ENCODE measurements around the gene ACBD3.

ACBD3 gene

GRCh38 chr1:226201029-226201593 lies 14.6 kb upstream of the ACBD3 start:
- no peak for DNase-seq

DNA sequence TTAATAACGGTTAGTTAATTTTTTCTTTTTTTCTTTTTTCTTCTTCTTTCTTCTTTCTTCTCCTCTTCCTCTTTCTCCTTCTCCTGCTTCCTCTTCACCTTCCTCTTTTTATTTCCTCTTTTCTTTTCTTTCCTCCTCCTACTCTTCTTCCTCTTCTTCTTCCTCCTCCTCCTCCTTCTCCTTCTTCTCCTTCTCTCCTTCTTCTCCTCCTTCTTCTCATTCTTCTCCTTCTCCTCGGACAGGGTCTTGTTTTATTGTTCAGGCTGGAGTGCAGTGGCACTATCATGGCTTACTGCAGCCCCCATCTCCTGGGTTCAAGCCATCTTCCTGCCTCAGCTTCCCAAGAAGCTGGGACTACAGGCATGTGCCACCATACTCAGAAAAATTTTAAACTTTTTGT lies 13.4 kb upstream of the ACBD3 start:
- no peak for DNase-seq

DNA sequence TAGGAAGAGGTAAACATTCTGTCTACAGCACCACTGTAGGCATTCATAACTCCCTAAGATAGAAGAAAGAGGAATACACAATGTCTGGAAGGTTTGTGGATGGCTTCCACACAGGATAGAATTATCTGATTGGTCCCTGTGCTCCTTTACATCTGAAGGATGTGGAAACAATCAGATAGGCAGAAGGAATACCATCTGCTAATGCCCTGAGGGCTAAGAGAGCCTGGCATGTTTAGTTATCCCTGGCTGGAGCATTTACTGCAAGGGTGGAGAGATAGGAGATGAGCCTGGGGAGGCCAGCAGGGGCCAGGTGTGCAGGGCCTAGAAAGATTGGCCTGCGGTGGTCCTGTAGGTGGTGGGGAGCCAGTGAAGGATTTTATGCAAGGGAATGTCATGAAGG lies 8.6 kb upstream of the ACBD3 start:
- DNase-seq = no peak

DNA sequence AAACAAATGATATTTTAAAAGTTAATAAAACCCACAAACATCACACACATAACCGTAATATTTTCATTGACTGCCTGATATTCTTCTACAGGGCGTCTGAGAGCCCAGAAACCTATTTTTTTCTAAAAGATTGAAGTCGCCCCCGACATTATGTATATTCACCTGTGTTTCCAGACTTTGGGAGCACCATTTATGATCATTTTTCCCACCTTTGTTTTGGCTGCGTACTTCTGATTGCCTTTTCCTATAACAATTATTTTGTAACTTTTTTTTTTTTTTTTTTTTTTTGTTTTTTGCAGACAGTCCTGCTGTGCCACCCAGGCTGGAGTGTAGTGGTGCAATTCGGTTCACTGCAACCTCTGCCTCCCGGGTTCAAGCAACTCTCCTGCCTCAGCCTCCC lies 839 bp upstream of the ACBD3 start:
- no peak for DNase-seq

- DNase-seq = no peak
Observed at GRCh38 chr1:226187019-226187322, 430 bp upstream of the ACBD3 start.

- peak; percentile 26 for DNase-seq
Observed at GRCh38 chr1:226185141-226186036, 1.2 kb downstream of the ACBD3 start.

- DNase-seq = peak; percentile 43
Observed at GRCh38 chr1:226181996-226182714, 4.4 kb downstream of the ACBD3 start.

DNA sequence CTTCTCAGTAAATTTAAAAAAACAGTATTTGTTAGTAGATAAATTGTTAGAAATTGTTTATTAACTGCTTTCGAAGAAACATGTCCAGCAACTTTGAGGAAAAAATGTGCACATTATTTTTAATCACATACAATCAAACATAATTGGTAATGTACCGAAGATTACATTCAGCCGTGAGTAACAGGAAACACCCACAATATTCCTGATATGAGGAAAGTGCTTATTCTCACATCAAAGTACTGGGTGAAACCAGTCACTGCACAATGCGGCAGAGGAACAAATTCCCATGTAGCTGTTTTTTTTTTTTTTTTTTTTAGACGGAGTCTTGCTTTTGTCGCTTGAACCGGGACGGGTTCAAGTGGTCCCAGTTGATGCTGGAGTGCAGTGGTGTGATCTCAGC lies 9.7 kb downstream of the ACBD3 start:
- DNase-seq = no peak

- no peak for DNase-seq
Observed at GRCh38 chr1:226172589-226172988, 14.0 kb downstream of the ACBD3 start.

- DNase-seq = no peak
Observed at GRCh38 chr1:226166341-226166740, 20.2 kb downstream of the ACBD3 start.

- DNase-seq = no peak
Observed at GRCh38 chr1:226164154-226164553, 22.4 kb downstream of the ACBD3 start.

GRCh38 chr1:226162898-226163297 lies 23.6 kb downstream of the ACBD3 start:
- DNase-seq = no peak

- no peak for DNase-seq
Observed at GRCh38 chr1:226158983-226159382, 27.6 kb downstream of the ACBD3 start.

DNA sequence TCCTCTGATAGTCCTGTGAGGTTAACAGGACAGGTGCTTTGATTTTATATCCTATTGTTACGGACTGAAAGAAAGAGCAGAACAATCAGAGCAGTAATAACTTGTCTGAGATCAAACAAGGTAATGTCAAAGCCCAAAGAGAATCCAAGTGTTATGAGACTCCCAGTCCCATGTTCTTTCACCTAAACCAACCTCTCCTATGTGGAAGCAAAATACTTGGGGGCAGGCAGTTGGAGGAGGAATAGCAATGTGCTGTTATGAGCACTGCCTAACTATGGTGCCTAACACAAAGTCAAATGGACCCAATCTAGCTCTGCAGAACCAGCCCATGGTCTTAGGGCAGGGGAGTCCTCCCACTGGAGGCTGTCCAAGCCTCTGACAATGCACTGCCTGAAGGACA lies 28.1 kb downstream of the ACBD3 start:
- DNase-seq = no peak

DNA sequence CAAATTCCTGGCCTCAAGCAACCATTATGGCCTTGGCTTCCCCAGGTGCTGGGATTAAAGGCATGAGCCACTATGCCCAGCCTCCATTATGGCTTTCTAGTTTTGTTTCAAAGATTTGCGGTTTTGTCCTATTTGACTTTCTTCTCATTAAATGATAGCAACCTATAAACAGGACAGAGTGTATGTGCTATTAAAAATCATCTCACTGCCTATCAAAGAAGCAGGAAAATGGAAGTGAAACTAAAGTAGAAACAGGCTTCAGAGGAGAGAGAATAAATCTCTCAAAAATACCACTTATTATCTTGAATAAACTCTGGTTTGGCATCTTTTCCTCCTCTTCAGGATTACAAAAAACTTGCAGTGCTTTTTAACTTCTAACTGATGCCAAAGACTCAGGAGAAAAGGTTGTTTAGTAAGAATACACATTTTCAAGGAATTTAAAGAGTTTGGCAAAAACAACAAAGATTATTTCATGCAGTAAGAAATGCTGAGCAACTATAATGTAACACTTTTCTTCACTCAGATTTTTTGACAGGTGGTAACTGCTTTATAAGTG lies 28.7 kb downstream of the ACBD3 start:
- DNase-seq = no peak

DNA sequence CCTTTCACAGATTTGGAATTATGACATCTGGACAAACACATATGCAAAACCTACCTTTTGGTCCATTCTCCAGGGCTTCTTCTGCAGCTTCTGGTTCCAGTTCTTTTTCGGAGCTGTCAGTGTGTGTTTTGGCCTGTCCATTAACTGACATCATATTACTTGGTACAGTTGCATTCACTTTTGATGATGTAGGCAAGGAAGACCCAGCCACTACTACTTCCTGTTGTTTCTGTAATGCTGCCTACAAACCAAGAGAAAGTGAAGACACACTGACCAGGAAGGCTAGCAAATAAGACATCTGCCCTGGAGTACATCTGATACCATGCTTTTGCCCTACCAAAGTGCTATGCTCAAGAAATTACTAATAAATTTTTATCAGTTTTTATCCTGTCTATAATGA lies 31.9 kb downstream of the ACBD3 start:
- no peak for DNase-seq

GRCh38 chr1:226149806-226150205 lies 36.7 kb downstream of the ACBD3 start:
- DNase-seq = peak; percentile 10

DNA sequence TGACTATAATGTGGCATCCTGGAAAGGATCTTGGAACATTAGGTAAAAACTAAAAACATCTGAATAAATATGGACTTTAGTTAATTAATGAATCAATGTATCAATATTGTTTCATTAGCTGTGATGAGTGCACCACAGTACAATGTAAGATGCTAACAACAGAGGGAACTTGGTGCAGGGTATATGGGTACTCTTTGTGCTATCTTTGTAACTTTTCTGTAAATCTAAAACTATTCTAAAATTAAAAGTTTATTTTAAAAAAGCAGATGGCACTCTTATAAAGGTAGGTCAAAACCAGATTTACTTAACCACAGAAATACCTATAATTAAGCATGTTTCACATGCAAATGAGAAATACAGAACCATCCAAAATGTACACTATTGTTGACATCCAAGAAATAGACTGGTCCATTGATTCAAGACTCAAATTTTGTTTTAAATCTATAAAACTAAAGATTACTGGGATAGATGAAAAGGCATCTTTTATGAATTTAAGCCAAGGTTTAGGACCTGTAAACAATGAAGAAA lies 38.4 kb downstream of the ACBD3 start:
- DNase-seq = no peak

DNA sequence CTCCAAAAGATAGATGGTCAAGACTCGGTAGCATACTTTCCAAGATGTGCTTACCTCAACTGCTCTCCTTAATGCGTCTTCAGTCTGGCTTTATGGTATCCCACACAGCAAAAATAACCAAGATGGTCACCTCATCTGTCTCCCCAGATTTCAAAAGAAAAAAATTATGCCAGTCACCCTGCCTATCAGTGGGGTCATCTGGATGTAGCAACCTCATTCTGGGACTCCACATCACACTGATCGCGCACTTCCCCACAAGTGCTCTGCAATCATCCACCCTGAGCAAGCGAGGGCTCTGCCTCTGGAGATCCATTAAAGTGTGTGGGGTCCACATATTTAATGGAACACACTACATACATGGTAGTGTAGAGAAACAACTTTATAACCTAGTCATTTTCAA lies 42.5 kb downstream of the ACBD3 start:
- no peak for DNase-seq

DNA sequence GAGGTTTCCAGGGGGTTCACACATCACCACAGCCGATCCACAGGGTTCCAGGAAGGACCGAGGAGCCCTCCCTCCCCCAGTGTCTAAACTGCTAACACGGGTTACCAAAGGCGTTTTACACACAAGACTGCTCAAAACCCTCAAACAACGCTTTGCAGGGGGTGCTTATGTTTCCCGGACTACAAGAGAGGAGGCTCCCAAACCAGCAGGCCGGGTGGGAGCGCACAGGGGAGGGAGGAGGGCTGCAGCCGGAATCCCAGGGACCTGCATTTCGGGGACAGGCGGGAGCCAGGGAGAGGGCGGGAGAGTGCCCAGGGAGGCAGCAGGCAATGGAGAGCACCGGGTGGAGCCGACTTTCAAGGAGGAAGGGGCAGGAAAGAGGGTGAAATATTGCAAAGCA lies 50.8 kb downstream of the ACBD3 start:
- DNase-seq = no peak

DNA sequence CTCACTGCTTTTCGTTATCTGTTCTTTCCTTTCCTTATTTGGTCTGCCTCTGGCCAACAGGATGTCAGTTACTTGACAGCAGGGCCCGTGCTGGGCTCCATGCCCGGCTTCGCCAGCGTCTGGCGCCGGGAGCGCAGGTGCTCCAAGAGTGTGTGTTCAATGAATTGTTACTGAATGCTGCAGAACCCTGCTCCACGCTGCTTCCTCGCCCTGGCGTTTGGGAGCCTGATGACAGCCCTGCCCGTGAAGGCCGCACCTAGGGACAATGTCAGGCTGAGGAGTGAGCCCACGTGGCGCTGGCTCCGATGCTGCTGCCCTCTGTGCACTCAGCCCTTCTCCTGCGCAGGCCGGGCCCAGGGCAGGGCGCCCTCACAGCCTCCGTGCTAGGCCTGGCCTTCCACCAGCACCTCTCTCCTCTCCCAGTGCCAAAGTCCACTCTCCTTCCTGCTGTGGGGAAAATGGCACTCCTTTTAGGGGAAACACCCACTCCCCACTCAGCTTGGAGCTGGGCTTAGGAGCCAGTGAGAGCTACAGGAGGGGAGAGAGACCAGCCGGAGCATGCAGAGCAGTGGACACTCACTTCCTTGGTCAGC lies 51.4 kb downstream of the ACBD3 start:
- no peak for DNase-seq

DNA sequence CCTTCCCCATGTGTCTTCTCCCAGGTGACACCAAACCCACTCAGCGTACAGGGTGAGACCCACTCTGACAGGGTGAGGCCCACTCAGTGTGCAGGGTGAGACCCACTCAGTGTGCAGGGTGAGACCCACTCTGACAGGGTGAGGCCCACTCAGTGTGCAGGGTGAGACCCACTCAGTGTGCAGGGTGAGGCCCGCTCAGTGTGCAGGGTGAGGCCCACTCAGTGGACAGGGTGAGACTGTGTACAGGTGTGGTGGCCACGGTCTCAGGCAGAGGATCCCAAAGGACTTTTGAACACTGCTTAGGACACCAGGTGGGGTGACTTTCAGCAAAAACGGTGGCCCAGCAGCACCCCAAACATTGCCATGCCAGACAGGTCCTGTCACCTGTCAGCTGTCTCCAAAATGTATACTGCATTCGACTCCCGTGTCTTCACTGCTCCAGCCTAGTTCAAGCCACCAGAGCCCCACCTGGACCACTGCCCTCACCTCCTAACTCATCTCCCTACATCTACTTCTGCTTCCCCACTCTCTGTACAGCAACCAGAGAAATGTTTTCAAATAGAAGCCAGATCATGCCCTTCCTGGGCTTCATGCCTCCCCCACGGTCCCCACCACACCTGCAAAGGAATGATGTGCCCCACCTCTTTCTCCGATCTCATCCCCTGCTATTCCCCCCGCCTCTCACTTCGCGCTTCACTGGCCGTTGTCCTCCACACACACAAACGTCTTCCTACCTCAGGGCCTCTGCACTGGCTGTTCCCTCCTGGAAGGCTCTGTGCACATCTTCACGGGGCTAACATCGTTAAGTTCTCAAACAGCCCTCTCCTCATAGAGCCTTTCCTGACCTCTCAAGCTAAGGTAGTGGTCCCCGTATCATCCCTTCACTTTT lies 52.1 kb downstream of the ACBD3 start:
- DNase-seq = no peak
